Measurements from ENCODE around the gene CBX1. TPM values are rescaled to one million over a fixed set of nuclear protein-coding genes. Genes with fewer than 3 reads are reported as not detected.
A peak's percentile ranks its signal among the peaks of the same experiment; 100 is the strongest.

Gene CBX1
- polyA plus RNA-seq, 1 donor from 2014 or later = 363 TPM

GRCh38 chr17:48126532-48126850 lies 25.2 kb upstream of the CBX1 start:
- no peaks in the 10 kb centered on the region for H3K9me2 ChIP-seq (ENCODE audit: insufficient read depth, low read length)
- H4K20me1 ChIP-seq (ENCODE audit: insufficient read depth) = no peaks in the 10 kb centered on the region
- no peaks in the 10 kb centered on the region for H3K36me3 ChIP-seq (ENCODE audit: insufficient read depth, low read length)
- H3K9ac ChIP-seq (ENCODE audit: low read length) = no peak overlapping the region
- H3K79me2 ChIP-seq (replicated peaks; ENCODE audit: insufficient read depth, low read length) = no peaks in the 10 kb centered on the region
- H2AFZ ChIP-seq (ENCODE audit: low read depth, low read length) = no peak overlapping the region
- H3K27me3 ChIP-seq (ENCODE audit: insufficient read depth, low read depth, low read length) = no peaks in the 10 kb centered on the region
- no peak for TF ChIP-seq TAF1 (IDR thresholded peaks at IDR 0.05; ENCODE audit: low read depth)
- no peak for TF ChIP-seq REST (IDR thresholded peaks at IDR 0.05; ENCODE audit: borderline replicate concordance)
- TF ChIP-seq RAD21 (conservative IDR thresholded peaks at IDR 0.05) = no peak
- no peak for TF ChIP-seq EZH2 (IDR thresholded peaks at IDR 0.05; ENCODE audit: borderline replicate concordance, insufficient read depth, low read length, poor library complexity, severe bottlenecking)
- TF ChIP-seq, protein P1, sequence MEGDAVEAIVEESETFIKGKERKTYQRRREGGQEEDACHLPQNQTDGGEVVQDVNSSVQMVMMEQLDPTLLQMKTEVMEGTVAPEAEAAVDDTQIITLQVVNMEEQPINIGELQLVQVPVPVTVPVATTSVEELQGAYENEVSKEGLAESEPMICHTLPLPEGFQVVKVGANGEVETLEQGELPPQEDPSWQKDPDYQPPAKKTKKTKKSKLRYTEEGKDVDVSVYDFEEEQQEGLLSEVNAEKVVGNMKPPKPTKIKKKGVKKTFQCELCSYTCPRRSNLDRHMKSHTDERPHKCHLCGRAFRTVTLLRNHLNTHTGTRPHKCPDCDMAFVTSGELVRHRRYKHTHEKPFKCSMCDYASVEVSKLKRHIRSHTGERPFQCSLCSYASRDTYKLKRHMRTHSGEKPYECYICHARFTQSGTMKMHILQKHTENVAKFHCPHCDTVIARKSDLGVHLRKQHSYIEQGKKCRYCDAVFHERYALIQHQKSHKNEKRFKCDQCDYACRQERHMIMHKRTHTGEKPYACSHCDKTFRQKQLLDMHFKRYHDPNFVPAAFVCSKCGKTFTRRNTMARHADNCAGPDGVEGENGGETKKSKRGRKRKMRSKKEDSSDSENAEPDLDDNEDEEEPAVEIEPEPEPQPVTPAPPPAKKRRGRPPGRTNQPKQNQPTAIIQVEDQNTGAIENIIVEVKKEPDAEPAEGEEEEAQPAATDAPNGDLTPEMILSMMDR (IDR thresholded peaks at IDR 0.05; ENCODE audit: poor library complexity, severe bottlenecking) = no peak
- TF ChIP-seq POLR2AphosphoS5 (IDR thresholded peaks at IDR 0.05) = no peak
- TF ChIP-seq EP300 (conservative IDR thresholded peaks at IDR 0.05; ENCODE audit: poor library complexity, severe bottlenecking) = no peak
- TF ChIP-seq MXI1 (conservative IDR thresholded peaks at IDR 0.05; ENCODE audit: poor library complexity, severe bottlenecking) = no peak
- TF ChIP-seq SMC3 (conservative IDR thresholded peaks at IDR 0.05; ENCODE audit: poor library complexity) = no peak
- no peak overlapping the region for H3K27ac ChIP-seq (ENCODE audit: low read length)
- no peak overlapping the region for H3K4me2 ChIP-seq (ENCODE audit: low read length)
- H3K4me3 ChIP-seq (ENCODE audit: low read length) = no peak overlapping the region
- no peaks in the 10 kb centered on the region for H3F3A ChIP-seq (ENCODE audit: insufficient read depth, low read length, poor library complexity, severe bottlenecking)
- H3K9me3 ChIP-seq (ENCODE audit: low read length) = no peaks in the 10 kb centered on the region

GRCh38 chr17:48125829-48126531 lies 24.7 kb upstream of the CBX1 start:
- H2AFZ ChIP-seq (ENCODE audit: low read depth, low read length) = no peak overlapping the region
- H3K9ac ChIP-seq (ENCODE audit: low read length) = no peak overlapping the region
- H3K79me2 ChIP-seq (replicated peaks; ENCODE audit: insufficient read depth, low read length) = no peaks in the 10 kb centered on the region
- H4K20me1 ChIP-seq (ENCODE audit: insufficient read depth) = no peaks in the 10 kb centered on the region
- TF ChIP-seq EP300 (conservative IDR thresholded peaks at IDR 0.05; ENCODE audit: poor library complexity, severe bottlenecking) (no peak), TAF1 (IDR thresholded peaks at IDR 0.05; ENCODE audit: low read depth) (no peak), RAD21 (conservative IDR thresholded peaks at IDR 0.05) (no peak), MXI1 (conservative IDR thresholded peaks at IDR 0.05; ENCODE audit: poor library complexity, severe bottlenecking) (no peak), POLR2AphosphoS5 (IDR thresholded peaks at IDR 0.05) (no peak), EZH2 (IDR thresholded peaks at IDR 0.05; ENCODE audit: borderline replicate concordance, insufficient read depth, low read length, poor library complexity, severe bottlenecking) (no peak), SMC3 (conservative IDR thresholded peaks at IDR 0.05; ENCODE audit: poor library complexity) (no peak), REST (IDR thresholded peaks at IDR 0.05; ENCODE audit: borderline replicate concordance) (no peak)
- TF ChIP-seq, protein P1 (IDR thresholded peaks at IDR 0.05; ENCODE audit: poor library complexity, severe bottlenecking) = no peak
- no peaks in the 10 kb centered on the region for H3K27me3 ChIP-seq (ENCODE audit: insufficient read depth, low read depth, low read length)
- H3K4me2 ChIP-seq (ENCODE audit: low read length) = no peak overlapping the region
- H3K36me3 ChIP-seq (ENCODE audit: insufficient read depth, low read length) = no peaks in the 10 kb centered on the region
- no peaks in the 10 kb centered on the region for H3F3A ChIP-seq (ENCODE audit: insufficient read depth, low read length, poor library complexity, severe bottlenecking)
- H3K4me3 ChIP-seq (ENCODE audit: low read length) = peak overlapping the region; percentile 18
- H3K27ac ChIP-seq (ENCODE audit: low read length) = no peak overlapping the region
- H3K9me2 ChIP-seq (ENCODE audit: insufficient read depth, low read length) = no peaks in the 10 kb centered on the region
- no peaks in the 10 kb centered on the region for H3K9me3 ChIP-seq (ENCODE audit: low read length)

All from neural cell (in vitro differentiated cells).